ENCODE results near the gene MMRN2. TPM values are rescaled to one million over a fixed set of nuclear protein-coding genes. Genes with fewer than 3 reads are reported as not detected.

MMRN2 gene
- total RNA-seq, 4 donors from 2014 or later = 2.8 to 16.5 (median 12.6) TPM

GRCh38 chr10:86958901-86959736, 1.7 kb upstream of the MMRN2 start:
- H3K4me1 ChIP-seq = peaks cover 0 to 16% (median 0%) of the 10 kb centered on the region in 4 donors
- peak overlapping the region; percentile 10 to 71 (median 51) for H3K27ac ChIP-seq
- TF ChIP-seq POLR2A (IDR thresholded peaks at IDR 0.05) = no peak
- TF ChIP-seq, protein P1, sequence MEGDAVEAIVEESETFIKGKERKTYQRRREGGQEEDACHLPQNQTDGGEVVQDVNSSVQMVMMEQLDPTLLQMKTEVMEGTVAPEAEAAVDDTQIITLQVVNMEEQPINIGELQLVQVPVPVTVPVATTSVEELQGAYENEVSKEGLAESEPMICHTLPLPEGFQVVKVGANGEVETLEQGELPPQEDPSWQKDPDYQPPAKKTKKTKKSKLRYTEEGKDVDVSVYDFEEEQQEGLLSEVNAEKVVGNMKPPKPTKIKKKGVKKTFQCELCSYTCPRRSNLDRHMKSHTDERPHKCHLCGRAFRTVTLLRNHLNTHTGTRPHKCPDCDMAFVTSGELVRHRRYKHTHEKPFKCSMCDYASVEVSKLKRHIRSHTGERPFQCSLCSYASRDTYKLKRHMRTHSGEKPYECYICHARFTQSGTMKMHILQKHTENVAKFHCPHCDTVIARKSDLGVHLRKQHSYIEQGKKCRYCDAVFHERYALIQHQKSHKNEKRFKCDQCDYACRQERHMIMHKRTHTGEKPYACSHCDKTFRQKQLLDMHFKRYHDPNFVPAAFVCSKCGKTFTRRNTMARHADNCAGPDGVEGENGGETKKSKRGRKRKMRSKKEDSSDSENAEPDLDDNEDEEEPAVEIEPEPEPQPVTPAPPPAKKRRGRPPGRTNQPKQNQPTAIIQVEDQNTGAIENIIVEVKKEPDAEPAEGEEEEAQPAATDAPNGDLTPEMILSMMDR (IDR thresholded peaks at IDR 0.05) = no peak
- no peaks in the 10 kb centered on the region for H3K36me3 ChIP-seq
- DNase-seq = no peak
- H3K27me3 ChIP-seq = no peaks in the 10 kb centered on the region
- peak overlapping the region in 2 of 4 donors; percentile 19 for H3K4me3 ChIP-seq
- no peaks in the 10 kb centered on the region for H3K9me3 ChIP-seq

GRCh38 chr10:86958116-86958900, 893 bp upstream of the MMRN2 start, which contains the start of gene SNCG:
Gene SNCG, plus strand, starts transcription at chr10:86958599. Its CDS starts 99 bp downstream, at chr10:86958698.
- Histone ChIP-seq H3K4me1 (peaks cover 0 to 16% (median 0%) of the 10 kb centered on the region in 4 donors), H3K9me3 (no peaks in the 10 kb centered on the region), H3K4me3 (peak within 1 kb of the TSS in 2 of 4 donors; percentile 19 to 28), H3K27ac (peak within 1 kb of the TSS; percentile 10 to 71 (median 51)), H3K27me3 (no peaks in the 10 kb centered on the region), H3K36me3 (no peaks in the 10 kb centered on the region)
- TF ChIP-seq, protein P1 (IDR thresholded peaks at IDR 0.05) = no peak
- no peak for TF ChIP-seq POLR2A (IDR thresholded peaks at IDR 0.05)
- DNase-seq = no peak

DNA sequence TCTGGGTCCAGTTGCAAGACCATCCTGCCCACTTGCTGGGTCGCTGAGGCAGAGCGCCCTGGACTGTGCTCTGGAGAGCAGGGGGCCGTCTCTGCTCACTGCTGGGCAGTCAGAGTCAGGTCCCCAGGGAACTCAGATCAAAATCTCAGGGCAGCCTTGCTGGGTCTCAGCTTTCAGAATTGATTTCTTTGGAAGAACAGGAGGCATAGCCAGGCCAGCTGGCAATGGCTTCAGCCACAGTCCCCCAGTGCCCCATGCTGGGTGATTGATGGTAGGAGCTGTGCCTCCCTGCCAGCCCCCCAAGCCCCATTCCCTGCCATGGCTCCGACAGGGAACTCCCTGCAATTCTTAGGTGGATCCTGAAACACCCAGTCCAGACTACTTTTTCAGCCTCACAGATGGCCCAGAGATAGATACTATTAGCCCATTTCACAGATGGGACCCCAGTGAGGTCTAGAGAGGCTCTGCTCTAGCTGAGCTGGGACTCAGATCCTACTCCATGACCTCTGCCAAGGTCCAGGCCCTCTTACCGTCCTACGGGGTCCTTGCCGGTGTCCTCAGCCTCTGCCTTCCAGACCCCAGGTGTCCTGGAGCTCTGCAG, 467 bp downstream of the MMRN2 start:
- H3K4me1 ChIP-seq = peaks cover 0 to 16% (median 0%) of the 10 kb centered on the region in 4 donors
- no peaks in the 10 kb centered on the region for H3K36me3 ChIP-seq
- peak in 1 of 3 donors; percentile 15 for DNase-seq
- H3K9me3 ChIP-seq = no peaks in the 10 kb centered on the region
- peak overlapping the region in 2 of 4 donors; percentile 24 to 28 for H3K4me3 ChIP-seq
- TF ChIP-seq POLR2A (IDR thresholded peaks at IDR 0.05) = no peak
- TF ChIP-seq, protein P1 (IDR thresholded peaks at IDR 0.05) = no peak
- H3K27ac ChIP-seq = peak overlapping the region in 3 of 4 donors; percentile 36 to 71 (median 62)
- no peaks in the 10 kb centered on the region for H3K27me3 ChIP-seq

DNA sequence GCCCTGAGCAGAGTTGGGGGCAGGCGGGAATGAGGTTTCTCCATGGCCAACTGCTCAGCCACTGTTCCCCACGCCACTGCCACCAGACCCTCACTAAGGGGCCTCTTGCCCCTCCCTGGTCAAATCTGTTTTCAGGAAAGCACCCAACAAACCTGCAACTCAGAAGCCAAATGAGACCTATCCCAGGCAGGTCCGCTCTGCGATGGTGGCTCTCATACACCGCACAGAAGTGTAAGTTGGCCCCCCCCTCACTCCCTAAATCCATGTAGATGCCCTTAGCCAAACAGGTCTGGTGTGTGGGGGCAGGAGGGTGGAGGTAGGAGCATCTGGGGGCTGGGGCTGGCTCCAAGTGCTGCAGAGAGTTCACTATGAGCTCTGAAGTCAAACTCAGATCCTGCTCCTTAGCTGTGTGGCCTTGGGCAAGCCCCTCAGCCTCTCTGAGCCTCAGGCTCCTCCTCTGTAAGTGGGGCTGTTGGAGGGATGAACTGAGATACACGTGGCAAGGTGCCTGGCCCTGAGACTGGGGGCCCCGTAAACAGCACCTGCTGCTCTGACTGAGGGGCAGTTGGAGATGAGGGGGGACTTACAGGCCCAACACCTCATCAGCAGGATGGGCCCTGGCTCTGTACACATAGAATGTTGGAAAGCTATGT, 1.1 kb downstream of the MMRN2 start:
- Histone ChIP-seq H3K4me1 (peaks cover 0 to 16% (median 0%) of the 10 kb centered on the region in 4 donors), H3K27ac (peak overlapping the region in 2 of 4 donors; percentile 62 to 71), H3K36me3 (no peaks in the 10 kb centered on the region), H3K4me3 (peak overlapping the region in 2 of 4 donors; percentile 24 to 28), H3K9me3 (no peaks in the 10 kb centered on the region), H3K27me3 (no peaks in the 10 kb centered on the region)
- TF ChIP-seq, protein P1 (IDR thresholded peaks at IDR 0.05) = no peak
- TF ChIP-seq POLR2A (IDR thresholded peaks at IDR 0.05) = no peak
- peak in 1 of 3 donors; percentile 11 for DNase-seq
